Kidney (tissue), 14 donors: Measurements from ENCODE around the gene RXRA. TPM values are rescaled to one million over a fixed set of nuclear protein-coding genes. Genes with fewer than 3 reads are reported as not detected.

ENCODE experiments used
- DNase-seq, 5 donors: peaks; one replicate each; pipeline ENCODE4 v3.0.0-alpha.2; 2013 to 2020
- FAIRE-seq: peaks from 2 replicates; lab custom pipeline; 2012; peaks lifted over from hg19 to GRCh38; lab: Jason Lieb, UNC
- H3K27ac ChIP-seq, 2 donors: one replicate each; pipeline ENCODE4 v1.7.0; 2013; ENCODE audit warnings: low read depth in 2 of 2, low read length in 2 of 2, inconsistent platforms in 1 of 2
- H3K27me3 ChIP-seq: one replicate; pipeline ENCODE4 v1.7.1; 2013; ENCODE audit warnings: low read length, inconsistent platforms; ENCODE audit not compliant: control insufficient read depth, insufficient read depth
- H3K36me3 ChIP-seq, 3 donors: one replicate each; pipeline versions ENCODE4 v1.7.0 to v1.7.1; 2013; ENCODE audit warnings: low read length in 3 of 3, control low read depth in 1 of 3, inconsistent platforms in 1 of 3; ENCODE audit not compliant: insufficient read depth in 3 of 3, control insufficient read depth in 2 of 3
- H3K4me1 ChIP-seq, 3 donors: one replicate each; pipeline versions ENCODE4 v1.7.0 to v1.7.1; 2013; ENCODE audit warnings: low read length in 3 of 3, inconsistent platforms in 1 of 3, low read depth in 1 of 3; ENCODE audit not compliant: control insufficient read depth in 2 of 3, insufficient read depth in 2 of 3
- H3K4me3 ChIP-seq, 3 donors: one replicate each; pipeline versions ENCODE4 v1.7.0 to v1.8.1; 2013; ENCODE audit warnings: low read length in 3 of 3, control low read depth in 1 of 3, inconsistent platforms in 1 of 3
- H3K9ac ChIP-seq, 3 donors: one replicate each; pipeline versions ENCODE4 v1.7.0 to v1.7.1; 2013; ENCODE audit warnings: low read length in 3 of 3, control low read depth in 1 of 3, inconsistent platforms in 1 of 3
- H3K9me3 ChIP-seq, 3 donors: one replicate each; pipeline versions ENCODE4 v1.7.0 to v1.7.1; 2013; ENCODE audit warnings: low read length in 3 of 3, control low read depth in 1 of 3, inconsistent platforms in 1 of 3; ENCODE audit not compliant: control insufficient read depth in 2 of 3, insufficient read depth in 1 of 3
- intact Hi-C: fragments of 100-400 bp; cut with DNase I; formaldehyde crosslinking; loops from one replicate; pipeline ENCODE4 v1.11.1; 2022
- polyA plus RNA-seq: library from polyadenylated mRNA; stranded (reverse); fragments of 350-450 nt; fragmentation: Illumina TruSeq; extraction: RNeasy Lipid Tissue Mini Kit (QIAGEN cat#74804); gene quantifications from one replicate; pipeline ENCODE4 v1.2.3, GENCODE V29; 2014; ENCODE audit warnings: low read depth, low replicate concordance; ENCODE audit not compliant: insufficient read depth
- total RNA-seq: library from RNA; stranded (reverse); fragmentation: NEBNext Ultra II Directional; extraction: Animal tissue kit (Norgen Biotek cat#: 25700); gene quantifications from one replicate; pipeline ENCODE4 v1.2.1, GENCODE V29; 2021
- TF ChIP-seq, protein P1 (sequence below): IDR thresholded peaks from 3 replicates; pipeline ENCODE4 v1.5.1; 2012; ENCODE audit warnings: mild to moderate bottlenecking, moderate library complexity, borderline replicate concordance; ENCODE audit not compliant: insufficient read depth; ENCODE audit errors: extremely low read depth
- donor health status: control.
- donor health status: control.
- donor health status: control.
- donor health status: control.
- donor health status: control.
- donor health status: DM: yes; HTN: yes; CAD: no.
- donor health status: Normal renal cell carcinoma (clear cell type).

Gene RXRA
- total and polyA plus RNA-seq, 2 donors from 2014 or later, result 24.0 to 49.5 TPM

DNA sequence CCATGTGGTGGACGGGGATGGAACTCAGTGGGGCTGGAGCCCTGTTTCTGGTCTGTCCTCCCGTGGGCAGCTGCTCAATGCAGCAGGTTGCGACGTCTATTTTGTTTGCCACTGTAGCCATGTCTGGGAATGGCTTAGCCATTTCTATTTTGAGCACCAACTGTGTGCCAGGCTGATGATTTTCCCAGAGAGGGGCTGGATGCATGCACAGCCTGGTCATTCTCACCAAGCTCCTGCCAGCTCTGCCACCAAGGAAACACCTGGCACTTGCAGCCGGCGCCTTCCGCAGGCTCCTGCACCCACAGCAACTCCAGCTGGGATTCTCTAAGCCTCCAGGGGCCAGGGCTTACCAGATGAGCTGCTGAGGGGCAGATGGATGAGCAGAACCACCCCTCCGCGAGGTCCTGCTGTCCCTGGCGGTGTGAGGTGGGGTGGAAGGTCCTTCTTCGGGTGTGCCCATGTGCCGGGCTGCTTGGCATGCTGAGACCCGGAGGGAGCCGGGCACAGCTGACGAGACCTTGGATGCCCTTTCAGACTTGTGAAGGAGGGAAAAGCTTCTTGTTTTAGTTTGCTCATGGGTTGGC, 151.2 kb downstream of the RXRA start:
- Histone ChIP-seq H3K4me3 (no peak overlapping the region), H3K9me3 (no peaks in the 10 kb centered on the region), H3K9ac (no peak overlapping the region), H3K36me3 (no peaks in the 10 kb centered on the region), H3K27ac (no peak overlapping the region), H3K4me1 (peaks cover 0 to 5% (median 0%) of the 10 kb centered on the region in 3 donors), H3K27me3 (no peaks in the 10 kb centered on the region)
- DNase-seq (no peak), FAIRE-seq (no peak)
- intact Hi-C loops, result no loop called here
- TF ChIP-seq, protein P1, sequence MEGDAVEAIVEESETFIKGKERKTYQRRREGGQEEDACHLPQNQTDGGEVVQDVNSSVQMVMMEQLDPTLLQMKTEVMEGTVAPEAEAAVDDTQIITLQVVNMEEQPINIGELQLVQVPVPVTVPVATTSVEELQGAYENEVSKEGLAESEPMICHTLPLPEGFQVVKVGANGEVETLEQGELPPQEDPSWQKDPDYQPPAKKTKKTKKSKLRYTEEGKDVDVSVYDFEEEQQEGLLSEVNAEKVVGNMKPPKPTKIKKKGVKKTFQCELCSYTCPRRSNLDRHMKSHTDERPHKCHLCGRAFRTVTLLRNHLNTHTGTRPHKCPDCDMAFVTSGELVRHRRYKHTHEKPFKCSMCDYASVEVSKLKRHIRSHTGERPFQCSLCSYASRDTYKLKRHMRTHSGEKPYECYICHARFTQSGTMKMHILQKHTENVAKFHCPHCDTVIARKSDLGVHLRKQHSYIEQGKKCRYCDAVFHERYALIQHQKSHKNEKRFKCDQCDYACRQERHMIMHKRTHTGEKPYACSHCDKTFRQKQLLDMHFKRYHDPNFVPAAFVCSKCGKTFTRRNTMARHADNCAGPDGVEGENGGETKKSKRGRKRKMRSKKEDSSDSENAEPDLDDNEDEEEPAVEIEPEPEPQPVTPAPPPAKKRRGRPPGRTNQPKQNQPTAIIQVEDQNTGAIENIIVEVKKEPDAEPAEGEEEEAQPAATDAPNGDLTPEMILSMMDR, result no peak

DNA sequence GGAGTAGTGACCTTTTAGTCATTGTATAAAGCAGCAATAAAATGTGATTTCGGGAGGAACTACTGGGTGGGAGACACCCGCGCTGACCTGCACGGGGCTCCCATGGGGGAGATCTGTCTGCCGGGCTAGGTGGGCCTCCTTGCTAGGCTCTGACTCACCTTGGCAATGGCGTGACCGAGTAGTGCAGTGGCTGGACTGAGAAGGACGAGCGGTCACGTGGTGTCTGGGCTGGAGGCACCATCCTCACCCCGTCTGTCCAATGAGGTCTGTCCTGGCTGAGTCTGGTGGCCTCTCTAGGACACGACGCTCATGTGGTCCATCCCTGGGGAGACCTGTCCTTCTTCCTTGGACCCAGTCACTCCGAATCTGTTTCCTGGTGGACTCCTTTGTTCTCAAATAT, 151.7 kb downstream of the RXRA start:
- TF ChIP-seq, protein P1, result no peak
- H3K27me3 ChIP-seq, result no peaks in the 10 kb centered on the region
- DNase-seq (no peak), FAIRE-seq (no peak)
- no peaks in the 10 kb centered on the region for H3K9me3 ChIP-seq
- no peak overlapping the region for H3K4me3 ChIP-seq
- no peaks in the 10 kb centered on the region for H3K36me3 ChIP-seq
- no peak overlapping the region for H3K27ac ChIP-seq
- no peak overlapping the region for H3K9ac ChIP-seq
- intact Hi-C loops, result no loop called here
- peaks cover 0 to 5% (median 0%) of the 10 kb centered on the region in 3 donors for H3K4me1 ChIP-seq

DNA sequence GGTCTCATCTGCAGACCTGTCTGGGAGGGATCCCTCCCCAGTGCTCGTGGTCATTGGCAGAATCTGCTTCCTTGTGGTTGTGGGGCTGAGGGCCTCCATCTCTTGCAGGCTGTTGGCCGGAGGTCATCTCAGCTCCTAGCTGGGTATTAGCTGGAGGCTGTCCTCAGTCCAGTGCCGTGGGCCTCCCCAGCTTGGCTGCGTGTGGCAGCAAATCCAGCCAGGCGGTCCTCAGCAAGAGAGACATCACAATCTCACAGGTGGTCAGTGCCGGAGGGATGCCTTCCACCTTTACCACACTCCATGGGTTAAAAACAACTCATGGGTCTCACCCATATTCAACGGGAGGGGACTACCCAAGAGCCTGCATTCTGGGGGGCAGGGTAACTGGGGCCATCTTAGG, 155.5 kb downstream of the RXRA start:
- TF ChIP-seq, protein P1, result no peak
- no peaks in the 10 kb centered on the region for H3K27me3 ChIP-seq
- no peak overlapping the region for H3K27ac ChIP-seq
- H3K9ac ChIP-seq, result no peak overlapping the region
- FAIRE-seq, result no peak
- H3K36me3 ChIP-seq, result no peaks in the 10 kb centered on the region
- H3K4me1 ChIP-seq, result no peaks in the 10 kb centered on the region
- intact Hi-C loops, result no loop called here
- H3K9me3 ChIP-seq, result no peaks in the 10 kb centered on the region
- no peak overlapping the region for H3K4me3 ChIP-seq
- DNase-seq, result peak in 1 of 5 donors; percentile 53

DNA sequence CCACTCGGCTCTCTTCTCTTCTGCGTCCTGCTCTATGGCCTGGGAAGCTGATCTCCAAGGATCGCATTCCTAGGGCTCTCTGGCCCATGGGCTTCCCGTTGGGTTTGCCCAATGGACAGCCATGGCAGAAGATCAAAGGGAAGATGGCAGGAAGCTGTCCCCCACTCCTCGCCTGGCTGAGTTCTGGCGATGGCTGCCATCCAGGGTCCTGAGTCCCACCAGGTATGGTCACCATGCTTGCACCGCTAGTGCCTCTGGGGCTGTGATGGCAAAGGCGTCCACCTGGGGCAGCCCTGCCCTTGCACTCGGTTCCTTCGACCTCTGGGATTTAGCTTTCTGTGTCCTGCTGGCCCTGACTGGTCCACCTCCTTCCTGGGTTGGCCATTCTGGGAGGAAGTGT, 156.0 kb downstream of the RXRA start:
- intact Hi-C loops, result no loop called here
- TF ChIP-seq, protein P1, result no peak
- no peak overlapping the region for H3K9ac ChIP-seq

More for the DNA sequence above, 156.0 kb downstream of the RXRA start:
- no peak for DNase-seq
- Histone ChIP-seq H3K27me3 (no peaks in the 10 kb centered on the region), H3K27ac (no peak overlapping the region), H3K4me1 (no peaks in the 10 kb centered on the region), H3K36me3 (no peaks in the 10 kb centered on the region), H3K9me3 (no peaks in the 10 kb centered on the region), H3K4me3 (no peak overlapping the region)
- FAIRE-seq, result no peak
